HepG2 (cell line): ENCODE data around the gene ELANE. TPM values are rescaled to one million over a fixed set of nuclear protein-coding genes. Genes with fewer than 3 reads are reported as not detected.

Experiments
- ATAC-seq: fragments of 200-7000 bp; cut with Tn5 transposase; 3 replicates; pipeline ENCODE4 v1.9.1; 2020; ENCODE audit warnings: mild to moderate bottlenecking, moderate library complexity
- BruUV-seq: library from RNA; stranded (reverse); fragments of 400-500 nt; replicated peaks from 2 replicates; lab custom pipeline; 2021; lab: Mats Ljungman, UMichigan
- CTCF ChIA-PET: fragments of 300-600 bp; formaldehyde crosslinking; extraction: SDS; loops from one replicate; lab custom pipeline; 2021; ENCODE audit warnings: low total read pairs, inconsistent platforms, low intra/inter-chr PET ratio; lab: Yijun Ruan, JAX
- POLR2A ChIA-PET: fragments of 350-600 bp; sonication (Branson Sonifier 250); formaldehyde crosslinking; loops from one replicate; lab custom pipeline; 2020; ENCODE audit warnings: antibody characterized with exemption, inconsistent platforms; lab: Yijun Ruan, JAX
- DNase-seq: peaks from one replicate; pipeline ENCODE4 v3.0.0-alpha.2; 2015; ENCODE audit warnings: low spot score
- FAIRE-seq: peaks from 3 replicates; lab custom pipeline; 2011; peaks lifted over from hg19 to GRCh38; lab: Jason Lieb, UNC
- H2AFZ ChIP-seq: one replicate; pipeline ENCODE4 v1.6.1; 2011; ENCODE audit warnings: low read length, inconsistent platforms
- H3K27ac ChIP-seq: fragments of 300-600 bp; 3 replicates; pipeline ENCODE4 v1.8.0; 2011; ENCODE audit warnings: mixed run types, mild to moderate bottlenecking, mixed read lengths, low read length, inconsistent platforms; ENCODE audit not compliant: insufficient read depth; ENCODE audit errors: extremely low read length
- H3K27me3 ChIP-seq, 2 experiments: fragments of 200-600 bp in 1 of 2; 2 replicates in 1 of 2; 3 replicates in 1 of 2; pipeline versions ENCODE4 v1.6.0 to v1.8.0; 2011; ENCODE audit warnings: low read length in 2 of 2, mild to moderate bottlenecking in 2 of 2, moderate library complexity in 2 of 2, inconsistent platforms in 1 of 2; ENCODE audit not compliant: insufficient read depth in 2 of 2, control insufficient read depth in 1 of 2
- H3K36me3 ChIP-seq, 2 experiments: fragments of 200-600 bp in 1 of 2; replicated peaks in 1 of 2; 2 replicates in 1 of 2; 3 replicates in 1 of 2; pipeline versions ENCODE4 v1.5.1 to v1.8.0; 2011; ENCODE audit warnings: low read length in 2 of 2, inconsistent platforms in 1 of 2; ENCODE audit not compliant: insufficient read depth in 2 of 2, control insufficient read depth in 1 of 2
- H3K4me1 ChIP-seq: 2 replicates; pipeline ENCODE4 v1.5.1; 2012; ENCODE audit warnings: low read length, inconsistent platforms; ENCODE audit not compliant: insufficient read depth
- H3K4me2 ChIP-seq: 2 replicates; pipeline ENCODE4 v1.6.0; 2011; ENCODE audit warnings: low read depth, low read length, inconsistent platforms
- H3K4me3 ChIP-seq, 3 experiments: fragments of 200-600 bp in 1 of 3; sonication (generic), shearing (Covaris generic) in 1 of 3; replicated peaks in 1 of 3; 2 replicates each; pipeline ENCODE4 v1.5.1; 2011 to 2016; ENCODE audit warnings: low read length in 3 of 3, inconsistent platforms in 2 of 3, low read depth in 2 of 3, mild to moderate bottlenecking in 2 of 3, control low read depth in 1 of 3, mixed read lengths in 1 of 3; ENCODE audit not compliant: insufficient read depth in 1 of 3
- H3K79me2 ChIP-seq: one replicate; pipeline ENCODE4 v1.6.1; 2011; ENCODE audit warnings: low read length, inconsistent platforms; ENCODE audit not compliant: insufficient read depth
- H3K9ac ChIP-seq: 2 replicates; pipeline ENCODE4 v1.6.0; 2011; ENCODE audit warnings: mild to moderate bottlenecking, low read depth, low read length, inconsistent platforms; ENCODE audit not compliant: insufficient read depth
- H3K9me3 ChIP-seq: 2 replicates; pipeline ENCODE4 v1.5.1; 2012; ENCODE audit warnings: mild to moderate bottlenecking, low read length
- H4K20me1 ChIP-seq: 2 replicates; pipeline ENCODE4 v1.6.0; 2011; ENCODE audit warnings: inconsistent platforms, mild to moderate bottlenecking, low read length, moderate library complexity; ENCODE audit not compliant: insufficient read depth
- AGO2 ChIP-seq: fragments of 200-400 bp; formaldehyde crosslinking; optimal IDR thresholded peaks from 2 replicates; pipeline ENCODE3; 2017; ENCODE audit warnings: mild to moderate bottlenecking, low read depth, low read length, moderate library complexity
- FOXK2 ChIP-seq: fragments of 450-650 bp; IDR thresholded peaks from 2 replicates; pipeline ENCODE4 v1.6.1; 2016
- HOXA9 ChIP-seq: sonication (generic); formaldehyde crosslinking; IDR thresholded peaks from 2 replicates; pipeline ENCODE4 v1.8.1; 2022; ENCODE audit warnings: missing genetic modification reagents, mild to moderate bottlenecking, moderate library complexity, borderline replicate concordance
- KMT2B ChIP-seq: IDR thresholded peaks from 2 replicates; pipeline ENCODE4 v1.6.1; 2016; ENCODE audit warnings: missing genetic modification reagents, missing compliant biosample characterization
- POLR2A ChIP-seq, 2 experiments: IDR thresholded peaks; 2 replicates each; pipeline ENCODE4 v1.6.1; 2011; ENCODE audit warnings: low read depth in 2 of 2, low read length in 2 of 2, mild to moderate bottlenecking in 1 of 2, moderate library complexity in 1 of 2; ENCODE audit not compliant: insufficient read depth in 1 of 2
- RNF2 ChIP-seq: fragments of 450-650 bp; conservative IDR thresholded peaks from 2 replicates; pipeline ENCODE4 v1.6.1; 2016; ENCODE audit warnings: low read depth
- RXRB ChIP-seq: IDR thresholded peaks from 2 replicates; pipeline ENCODE4 v1.6.1; 2016; ENCODE audit warnings: borderline replicate concordance, missing genetic modification reagents, missing compliant biosample characterization
- STAT5B ChIP-seq: sonication (generic); formaldehyde crosslinking; IDR thresholded peaks from 2 replicates; pipeline ENCODE4 v1.4.0; 2020; ENCODE audit warnings: missing genetic modification reagents
- TEAD2 ChIP-seq: sonication (generic); formaldehyde crosslinking; IDR thresholded peaks from 2 replicates; pipeline ENCODE4 v1.9.0; 2021; ENCODE audit warnings: missing genetic modification reagents
- ZBTB38 ChIP-seq: sonication (generic); formaldehyde crosslinking; IDR thresholded peaks from 2 replicates; pipeline ENCODE4 v1.5.1; 2020; ENCODE audit warnings: mild to moderate bottlenecking, missing genetic modification reagents
- ZFP41 ChIP-seq: sonication (generic); formaldehyde crosslinking; IDR thresholded peaks from 2 replicates; pipeline ENCODE4 v1.4.0; 2020; ENCODE audit warnings: mild to moderate bottlenecking, missing genetic modification reagents, borderline replicate concordance
- ZNF143 ChIP-seq: sonication (generic); formaldehyde crosslinking; IDR thresholded peaks from 2 replicates; pipeline ENCODE4 v1.4.0; 2020; ENCODE audit warnings: missing genetic modification reagents
- ZNF280B ChIP-seq: sonication (generic); formaldehyde crosslinking; IDR thresholded peaks from 2 replicates; pipeline ENCODE4 v1.5.0; 2020; ENCODE audit warnings: missing genetic modification reagents, mild to moderate bottlenecking, borderline replicate concordance
- ZNF839 ChIP-seq: sonication (generic); formaldehyde crosslinking; IDR thresholded peaks from 2 replicates; pipeline ENCODE4 v1.4.0; 2020; ENCODE audit warnings: missing genetic modification reagents, mild to moderate bottlenecking, borderline replicate concordance
- WGBS: methylation state at CpG from one replicate; pipeline ENCODE4 v1.1.6; 2017; ENCODE audit warnings: low lambda C conversion rate; 5-methylcytosine and 5-hydroxymethylcytosine counted together
- in situ Hi-C: cut with HindIII; loops from 2 replicates; pipeline ENCODE4 v1.10.0; 2017; ENCODE audit warnings: low pct_unique_long_range_greater_than_20kb; ENCODE audit not compliant: extremely low pct_ligation_motif_present
- intact Hi-C: fragments of 100-400 bp; cut with micrococcal nuclease; formaldehyde crosslinking; loops from one replicate; pipeline ENCODE4 v1.10.0; 2022; ENCODE audit not compliant: unreplicated experiment
- polyA plus RNA-seq, 8 experiments: library from polyadenylated mRNA; depleted of rRNA in 3 of 8; stranded (reverse) in 7 of 8; unstranded in 1 of 8; fragments of >200 nt; fragmentation: Illumina TruSeq in 4 of 8; extraction: Trizol in 4 of 8; gene quantifications; 2 replicates each; pipeline versions ENCODE4 v1.2.1 to v1.2.3, GENCODE V29; 2011 to 2016; ENCODE audit warnings: low read depth in 4 of 8, missing spikeins in 1 of 8, mixed read lengths in 1 of 8; ENCODE audit not compliant: insufficient read depth in 1 of 8
- total RNA-seq, 5 experiments: library from RNA; depleted of rRNA; stranded (reverse); fragments of >200 nt; fragmentation: Illumina TruSeq; extraction: Trizol; gene quantifications; 2 replicates each; pipeline ENCODE4 v1.2.3, GENCODE V29; 2016; ENCODE audit warnings: low read depth in 1 of 5

ELANE gene
- total and polyA plus RNA-seq, 2 of the 13 experiments (the other 11 are each of a cell fraction or from before 2014, with no cell fraction given), result not detected

GRCh38 chr19:803686-804418 lies 48.3 kb upstream of the ELANE start:
- in situ Hi-C loops, result no loop called here
- Histone ChIP-seq H3K9me3 (no peaks in the 10 kb centered on the region), H3K9ac (no peak overlapping the region), H3K4me1 (peaks cover 35% of the 10 kb centered on the region), H3K4me2 (no peak overlapping the region), H3K4me3 (no peak overlapping the region), H3K79me2 (peaks cover 86% of the 10 kb centered on the region), H3K27me3 (no peaks in the 10 kb centered on the region; a peak in 1 of 5 replicates), H3K36me3 (peaks cover 51 to 87% of the 10 kb centered on the region in 2 experiments; a peak in 4 of 5 replicates), H4K20me1 (peaks cover 89% of the 10 kb centered on the region), H2AFZ (no peak overlapping the region), H3K27ac (no peak overlapping the region)
- 96% methylated on average over 24 of the region's 31 CpGs for WGBS
- POLR2A ChIA-PET, result no interaction called here
- ATAC-seq (no peak), DNase-seq (no peak), FAIRE-seq (no peak)
- BruUV-seq, result no TSS peak
- CTCF ChIA-PET, result no interaction called here
- intact Hi-C loops, result no loop called here
- TF ChIP-seq ZNF143 (CRISPR knock-in tag), result no peak
- TF ChIP-seq ZFP41, result no peak
- TF ChIP-seq HOXA9 (CRISPR knock-in tag), result no peak
- TF ChIP-seq ZNF839 (CRISPR knock-in tag), result no peak
- 0 out of 2 replicates have a peak, but pooled peaks have one; percentile 42 for TF ChIP-seq ZBTB38
- TF ChIP-seq ZNF280B (CRISPR knock-in tag), result 0 out of 2 replicates have a peak, but pooled peaks have one; percentile 23
- TF ChIP-seq RXRB (CRISPR knock-in tag), result no peak
- no peak for TF ChIP-seq FOXK2
- peak in 1 of 2 experiments; percentile 39; a peak in 1 of 4 replicates for TF ChIP-seq POLR2A (IDR thresholded peaks at IDR 0.05; ENCODE audit: insufficient read depth in 1 of 2, low read depth in 2 of 2, low read length in 2 of 2)
- TF ChIP-seq AGO2, result peak; percentile 10
- no peak for TF ChIP-seq RNF2
- no peak for TF ChIP-seq TEAD2 (CRISPR knock-in tag)
- no peak for TF ChIP-seq STAT5B (CRISPR knock-in tag)
- no peak for TF ChIP-seq KMT2B
